PC-3 (cell line): ENCODE measurements around the gene JAKMIP1. TPM values are rescaled to one million over a fixed set of nuclear protein-coding genes. Genes with fewer than 3 reads are reported as not detected.

Experiments used
- ATAC-seq: fragments of 200-7000 bp; cut with Tn5 transposase; 2 replicates; pipeline ENCODE4 v1.9.1; 2020; ENCODE audit warnings: mild to moderate bottlenecking, moderate library complexity
- BruUV-seq: library from RNA; stranded (reverse); fragments of 400-500 nt; replicated peaks from 2 replicates; lab custom pipeline; 2021; lab: Mats Ljungman, UMichigan
- CTCF ChIA-PET: fragments of 300-600 bp; sonication (Branson Sonifier 250); formaldehyde crosslinking; loops from one replicate; lab custom pipeline; 2022; ENCODE audit warnings: antibody characterized with exemption; lab: Charles Lee
- POLR2A ChIA-PET: fragments of 300-600 bp; sonication (Branson Sonifier 250); formaldehyde crosslinking; loops from one replicate; lab custom pipeline; 2022; ENCODE audit warnings: antibody characterized with exemption; ENCODE audit not compliant: unreplicated experiment; lab: Charles Lee
- DNase-seq: peaks from one replicate; pipeline ENCODE4 v3.0.0-alpha.2; 2015
- H2AFZ ChIP-seq: fragments of 300-600 bp; sonication (generic); 2 replicates; pipeline ENCODE4 v1.6.0; 2016; ENCODE audit warnings: antibody characterized with exemption, low read length
- H3F3A ChIP-seq: fragments of 300-600 bp; sonication (generic); one replicate; pipeline ENCODE4 v1.6.0; 2017; ENCODE audit warnings: antibody characterized with exemption, low read length, control low read depth, mild to moderate bottlenecking; ENCODE audit not compliant: unreplicated experiment
- H3K27ac ChIP-seq: fragments of 300-600 bp; sonication (generic); 2 replicates; pipeline ENCODE4 v1.5.1; 2016; ENCODE audit warnings: mild to moderate bottlenecking, low read length
- H3K27me3 ChIP-seq: fragments of 300-600 bp; sonication (generic); 2 replicates; pipeline ENCODE4 v1.6.1; 2016; ENCODE audit warnings: low read length, mixed read lengths
- H3K36me3 ChIP-seq: fragments of 300-600 bp; sonication (generic); 2 replicates; pipeline ENCODE4 v1.6.1; 2016; ENCODE audit warnings: low read depth, mixed run types, low read length, mixed read lengths
- H3K4me1 ChIP-seq: fragments of 300-600 bp; sonication (generic); 2 replicates; pipeline ENCODE4 v1.5.1; 2016; ENCODE audit warnings: low read length; ENCODE audit not compliant: insufficient read depth
- H3K4me2 ChIP-seq: fragments of 300-600 bp; sonication (generic); 2 replicates; pipeline ENCODE4 v1.6.0; 2016; ENCODE audit warnings: low read length
- H3K4me3 ChIP-seq: fragments of 300-600 bp; sonication (generic); 2 replicates; pipeline ENCODE4 v1.5.1; 2016; ENCODE audit warnings: mild to moderate bottlenecking, low read length, mixed read lengths
- H3K79me2 ChIP-seq: fragments of 300-600 bp; sonication (generic); 2 replicates; pipeline ENCODE4 v1.6.1; 2017; ENCODE audit warnings: low read length, mixed read lengths
- H3K9ac ChIP-seq: fragments of 300-600 bp; sonication (generic); 2 replicates; pipeline ENCODE4 v1.6.0; 2016; ENCODE audit warnings: mild to moderate bottlenecking, low read length
- H3K9me2 ChIP-seq: fragments of 300-600 bp; sonication (generic); replicated peaks from 2 replicates; pipeline ENCODE4 v1.6.1; 2016; ENCODE audit warnings: mixed run types, low read length, mixed read lengths
- H3K9me3 ChIP-seq: fragments of 300-600 bp; sonication (generic); 2 replicates; pipeline ENCODE4 v1.6.1; 2016; ENCODE audit warnings: low read length, mixed read lengths
- H4K20me1 ChIP-seq: fragments of 300-600 bp; sonication (generic); 2 replicates; pipeline ENCODE4 v1.6.1; 2016; ENCODE audit warnings: low read length, mixed read lengths
- EZH2 ChIP-seq: fragments of 300-600 bp; sonication (generic); IDR thresholded peaks from one replicate; pipeline ENCODE4 v1.6.1; 2017; ENCODE audit warnings: antibody characterized with exemption, mild to moderate bottlenecking, low read length; ENCODE audit not compliant: unreplicated experiment
- EZH2phosphoT487 ChIP-seq: fragments of 300-600 bp; sonication (generic); IDR thresholded peaks from 2 replicates; pipeline ENCODE4 v1.6.1; 2018; ENCODE audit warnings: mild to moderate bottlenecking, antibody characterized with exemption, low read length, borderline replicate concordance
- intact Hi-C: fragments of 100-400 bp; cut with micrococcal nuclease; formaldehyde crosslinking; loops from 2 replicates; pipeline ENCODE4 v1.9.0; 2023
- total RNA-seq: library from RNA; depleted of rRNA; stranded (reverse); fragments of >200 nt; gene quantifications from 2 replicates; pipeline ENCODE4 v1.2.3, GENCODE V29; 2014
- TF ChIP-seq, protein P1 (sequence below): fragments of 300-600 bp; sonication (generic); conservative IDR thresholded peaks from 2 replicates; pipeline ENCODE4 v1.5.1; 2017; ENCODE audit warnings: antibody characterized with exemption, low read depth, mild to moderate bottlenecking, low read length

Gene JAKMIP1
- total RNA-seq, 1 experiment from 2014 or later: 0.04 TPM

DNA sequence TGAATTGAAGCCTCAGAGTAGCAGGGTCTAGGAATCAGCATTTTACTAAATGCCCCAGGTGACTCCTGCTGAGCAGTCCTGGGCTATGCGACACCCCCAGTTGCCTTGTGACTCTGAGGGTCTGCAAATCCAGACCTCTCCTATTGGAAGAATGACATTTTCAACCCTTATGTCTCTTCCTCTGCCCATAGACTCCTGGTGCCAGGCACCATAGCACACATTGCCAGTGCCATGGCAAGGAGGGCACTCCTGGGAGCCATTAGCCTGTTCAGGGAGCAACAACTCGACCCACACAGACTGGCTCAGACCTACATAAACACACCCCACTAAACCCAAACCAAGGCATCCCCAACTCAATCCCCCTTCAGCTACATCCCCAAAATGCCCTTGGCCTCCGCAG is 3.7 kb upstream of the JAKMIP1 start:
- Histone ChIP-seq H3K27ac (no peak overlapping the region), H2AFZ (no peak overlapping the region), H3K4me3 (no peak overlapping the region), H4K20me1 (no peaks in the 10 kb centered on the region), H3K4me2 (no peak overlapping the region), H3F3A (no peaks in the 10 kb centered on the region), H3K27me3 (peaks cover 6% of the 10 kb centered on the region; the same call in 1 of the 2 replicates), H3K9me2 (no peaks in the 10 kb centered on the region), H3K79me2 (no peaks in the 10 kb centered on the region), H3K4me1 (0 out of 2 replicates have a peak, but pooled peaks cover 3% of the 10 kb centered on the region), H3K9ac (no peak overlapping the region), H3K9me3 (no peaks in the 10 kb centered on the region), H3K36me3 (no peaks in the 10 kb centered on the region)
- no peak for ATAC-seq
- no peak for DNase-seq
- POLR2A ChIA-PET: no interaction called here
- CTCF ChIA-PET: no interaction called here
- intact Hi-C loops: no loop called here
- BruUV-seq: no TSS peak
- TF ChIP-seq EZH2phosphoT487 (no peak), EZH2 (no peak)
- TF ChIP-seq, protein P1, sequence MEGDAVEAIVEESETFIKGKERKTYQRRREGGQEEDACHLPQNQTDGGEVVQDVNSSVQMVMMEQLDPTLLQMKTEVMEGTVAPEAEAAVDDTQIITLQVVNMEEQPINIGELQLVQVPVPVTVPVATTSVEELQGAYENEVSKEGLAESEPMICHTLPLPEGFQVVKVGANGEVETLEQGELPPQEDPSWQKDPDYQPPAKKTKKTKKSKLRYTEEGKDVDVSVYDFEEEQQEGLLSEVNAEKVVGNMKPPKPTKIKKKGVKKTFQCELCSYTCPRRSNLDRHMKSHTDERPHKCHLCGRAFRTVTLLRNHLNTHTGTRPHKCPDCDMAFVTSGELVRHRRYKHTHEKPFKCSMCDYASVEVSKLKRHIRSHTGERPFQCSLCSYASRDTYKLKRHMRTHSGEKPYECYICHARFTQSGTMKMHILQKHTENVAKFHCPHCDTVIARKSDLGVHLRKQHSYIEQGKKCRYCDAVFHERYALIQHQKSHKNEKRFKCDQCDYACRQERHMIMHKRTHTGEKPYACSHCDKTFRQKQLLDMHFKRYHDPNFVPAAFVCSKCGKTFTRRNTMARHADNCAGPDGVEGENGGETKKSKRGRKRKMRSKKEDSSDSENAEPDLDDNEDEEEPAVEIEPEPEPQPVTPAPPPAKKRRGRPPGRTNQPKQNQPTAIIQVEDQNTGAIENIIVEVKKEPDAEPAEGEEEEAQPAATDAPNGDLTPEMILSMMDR: no peak

DNA sequence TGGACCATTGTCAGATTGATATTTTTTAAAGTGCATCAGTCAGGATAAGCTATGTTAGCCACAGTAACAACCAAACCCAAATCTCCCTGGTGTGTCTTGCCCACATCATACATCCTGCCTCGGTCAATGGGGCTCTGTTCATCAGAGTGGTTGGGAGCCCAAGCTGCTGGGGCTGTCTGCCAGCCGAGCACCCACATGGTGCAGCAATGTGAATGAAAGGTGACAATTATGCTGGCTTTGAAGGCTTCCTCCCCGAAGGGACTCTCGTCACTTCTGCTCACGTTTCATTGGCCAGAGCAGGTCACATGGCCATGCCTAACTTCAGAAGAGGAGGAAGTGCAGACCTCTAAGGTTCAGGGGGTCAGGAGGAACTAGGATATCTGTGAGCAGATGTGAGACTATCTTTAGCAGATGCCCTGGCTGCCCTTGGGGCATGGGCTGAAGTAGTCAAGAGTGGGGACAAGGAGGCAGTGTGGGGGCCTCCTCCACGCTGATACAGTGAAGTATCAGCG is 1.3 kb upstream of the JAKMIP1 start:
- POLR2A ChIA-PET: no interaction called here
- no TSS peak for BruUV-seq

More for the DNA sequence above, 1.3 kb upstream of the JAKMIP1 start:
- Histone ChIP-seq H2AFZ (no peak overlapping the region), H3K27ac (no peak overlapping the region), H3K27me3 (peaks cover 22% of the 10 kb centered on the region), H3K4me3 (no peak overlapping the region), H3K36me3 (no peaks in the 10 kb centered on the region), H4K20me1 (no peaks in the 10 kb centered on the region), H3K9me3 (no peaks in the 10 kb centered on the region), H3K79me2 (no peaks in the 10 kb centered on the region), H3K9me2 (no peaks in the 10 kb centered on the region), H3F3A (no peaks in the 10 kb centered on the region), H3K4me1 (0 out of 2 replicates have a peak, but pooled peaks cover 3% of the 10 kb centered on the region), H3K9ac (no peak overlapping the region), H3K4me2 (no peak overlapping the region)
- intact Hi-C loops: no loop called here
- CTCF ChIA-PET: no interaction called here
- no peak for DNase-seq
- TF ChIP-seq EZH2phosphoT487: no peak
- TF ChIP-seq, protein P1: no peak
- no peak for TF ChIP-seq EZH2
- ATAC-seq: no peak
